IMR-90 (cell line): Measurements from ENCODE around the gene NPAS2. TPM values are rescaled to one million over a fixed set of nuclear protein-coding genes. Genes with fewer than 3 reads are reported as not detected.

Experiments used
- ATAC-seq: fragments of 200-7000 bp; cut with Tn5 transposase; 2 replicates; pipeline ENCODE4 v1.9.1; 2020; ENCODE audit warnings: low read depth, mild to moderate bottlenecking, moderate library complexity
- BruUV-seq: library from RNA; stranded (reverse); fragments of 400-500 nt; replicated peaks from 2 replicates; lab custom pipeline; 2021; lab: Mats Ljungman, UMichigan
- CTCF ChIA-PET: fragments of 300-600 bp; formaldehyde crosslinking; extraction: SDS; loops from one replicate; lab custom pipeline; 2021; ENCODE audit warnings: antibody characterized with exemption; lab: Yijun Ruan, JAX
- POLR2A ChIA-PET: fragments of 300-600 bp; sonication (Branson Sonifier 250); formaldehyde crosslinking; loops from one replicate; lab custom pipeline; 2022; ENCODE audit warnings: antibody characterized with exemption; ENCODE audit not compliant: unreplicated experiment; lab: Charles Lee
- DNase-seq: peaks from one replicate; pipeline ENCODE4 v3.0.0; 2013
- H2AFZ ChIP-seq: replicated peaks from 2 replicates; pipeline ENCODE3; 2013; ENCODE audit warnings: low read length, mild to moderate bottlenecking; ENCODE audit not compliant: poor library complexity
- H2AK5ac ChIP-seq: 2 replicates; pipeline ENCODE4 v1.6.1; 2013; ENCODE audit warnings: low read depth, low read length, inconsistent platforms
- H2AK9ac ChIP-seq: replicated peaks from 2 replicates; pipeline ENCODE3; 2013; ENCODE audit warnings: mild to moderate bottlenecking, low read depth, low read length, moderate library complexity; ENCODE audit not compliant: poor library complexity
- H2BK120ac ChIP-seq: 2 replicates; pipeline ENCODE4 v1.6.1; 2013; ENCODE audit warnings: low read depth, low read length, inconsistent platforms
- H2BK15ac ChIP-seq: 3 replicates; pipeline ENCODE4 v1.6.1; 2013; ENCODE audit warnings: low read depth, low read length, inconsistent platforms
- H2BK20ac ChIP-seq: 2 replicates; pipeline ENCODE4 v1.6.1; 2013; ENCODE audit warnings: low read depth, mild to moderate bottlenecking, inconsistent platforms, low read length, moderate library complexity
- H2BK5ac ChIP-seq: 2 replicates; pipeline ENCODE4 v1.6.1; 2013; ENCODE audit warnings: mild to moderate bottlenecking, low read depth, low read length, inconsistent platforms; ENCODE audit not compliant: poor library complexity, severe bottlenecking
- H3K14ac ChIP-seq: replicated peaks from 2 replicates; pipeline ENCODE4 v1.6.1; 2013; ENCODE audit warnings: low read depth, low read length, inconsistent platforms
- H3K18ac ChIP-seq: 2 replicates; pipeline ENCODE4 v1.6.1; 2013; ENCODE audit warnings: low read depth, low read length, control low read depth
- H3K23ac ChIP-seq: 2 replicates; pipeline ENCODE4 v1.6.1; 2013; ENCODE audit warnings: low read depth, low read length, inconsistent platforms
- H3K27ac ChIP-seq: 2 replicates; pipeline ENCODE4 v1.5.1; 2013; ENCODE audit warnings: mild to moderate bottlenecking, control low read depth, low read length; ENCODE audit not compliant: insufficient read depth
- H3K27me3 ChIP-seq: 2 replicates; pipeline ENCODE4 v1.6.1; 2013; ENCODE audit warnings: low read length; ENCODE audit not compliant: control insufficient read depth, insufficient read depth
- H3K36me3 ChIP-seq: 2 replicates; pipeline ENCODE4 v1.6.1; 2013; ENCODE audit warnings: low read length, mixed read lengths; ENCODE audit not compliant: control insufficient read depth, insufficient read depth
- H3K4ac ChIP-seq: 2 replicates; pipeline ENCODE4 v1.6.1; 2013; ENCODE audit warnings: low read depth, low read length, inconsistent platforms
- H3K4me1 ChIP-seq: 2 replicates; pipeline ENCODE4 v1.6.1; 2013; ENCODE audit warnings: low read length, mixed read lengths; ENCODE audit not compliant: control insufficient read depth, insufficient read depth
- H3K4me2 ChIP-seq: 2 replicates; pipeline ENCODE4 v1.6.1; 2013; ENCODE audit warnings: low read depth, mild to moderate bottlenecking, control low read depth, low read length, moderate library complexity
- H3K4me3 ChIP-seq: 2 replicates; pipeline ENCODE4 v1.5.1; 2013; ENCODE audit warnings: low read depth, mild to moderate bottlenecking, control low read depth, low read length, moderate library complexity; ENCODE audit not compliant: insufficient read depth
- H3K56ac ChIP-seq: 2 replicates; pipeline ENCODE4 v1.6.1; 2013; ENCODE audit warnings: low read length, inconsistent platforms; ENCODE audit not compliant: insufficient read depth; ENCODE audit errors: extremely low read depth
- H3K79me1 ChIP-seq, 2 experiments: 2 replicates each; pipeline ENCODE4 v1.6.1; 2013; ENCODE audit warnings: low read length in 2 of 2, inconsistent platforms in 1 of 2, low read depth in 1 of 2
- H3K9ac ChIP-seq: 2 replicates; pipeline ENCODE4 v1.6.1; 2013; ENCODE audit warnings: low read depth, low read length, control low read depth
- H3K9me1 ChIP-seq: 2 replicates; pipeline ENCODE4 v1.6.1; 2013; ENCODE audit warnings: low read length, inconsistent platforms; ENCODE audit not compliant: insufficient read depth
- H3K9me3 ChIP-seq: 2 replicates; pipeline ENCODE4 v1.6.1; 2013; ENCODE audit warnings: low read length; ENCODE audit not compliant: control insufficient read depth, insufficient read depth
- H4K20me1 ChIP-seq: 2 replicates; pipeline ENCODE4 v1.6.1; 2013; ENCODE audit warnings: low read length, inconsistent platforms; ENCODE audit not compliant: insufficient read depth
- H4K5ac ChIP-seq: 2 replicates; pipeline ENCODE4 v1.6.1; 2013; ENCODE audit warnings: mild to moderate bottlenecking, low read depth, low read length, control low read depth
- H4K8ac ChIP-seq, 2 experiments: 2 replicates each; pipeline ENCODE4 v1.6.1; 2013; ENCODE audit warnings: low read depth in 2 of 2, low read length in 2 of 2, control low read depth in 1 of 2, inconsistent platforms in 1 of 2
- H4K91ac ChIP-seq: 2 replicates; pipeline ENCODE4 v1.6.1; 2013; ENCODE audit warnings: low read depth, low read length, inconsistent platforms; ENCODE audit not compliant: insufficient read depth
- BHLHE40 ChIP-seq: fragments of 150-350 bp; IDR thresholded peaks from 2 replicates; pipeline ENCODE4 v1.6.1; 2016; ENCODE audit warnings: mild to moderate bottlenecking, low read depth, low read length
- CEBPB ChIP-seq: IDR thresholded peaks from 2 replicates; pipeline ENCODE4 v1.6.1; 2012; ENCODE audit warnings: low read depth, low read length, improper control_type of control experiment
- CHD1 ChIP-seq: IDR thresholded peaks from 2 replicates; pipeline ENCODE4 v1.6.1; 2012; ENCODE audit warnings: low read depth, low read length, improper control_type of control experiment
- CTCF ChIP-seq: conservative IDR thresholded peaks from 2 replicates; pipeline ENCODE4 v1.5.1; 2012; ENCODE audit warnings: mild to moderate bottlenecking, low read depth, low read length, improper control_type of control experiment
- ELK1 ChIP-seq: fragments of 150-350 bp; IDR thresholded peaks from 2 replicates; pipeline ENCODE4 v1.6.1; 2016; ENCODE audit warnings: low read depth, mild to moderate bottlenecking, low read length, moderate library complexity, borderline replicate concordance
- FOS ChIP-seq: fragments of 150-350 bp; IDR thresholded peaks from 2 replicates; pipeline ENCODE4 v1.6.1; 2016; ENCODE audit warnings: low read depth, low read length
- MAFK ChIP-seq: IDR thresholded peaks from 2 replicates; pipeline ENCODE4 v1.6.1; 2012; ENCODE audit warnings: low read depth, low read length, improper control_type of control experiment
- MAZ ChIP-seq: IDR thresholded peaks from 2 replicates; pipeline ENCODE4 v1.6.1; 2012; ENCODE audit warnings: low read depth, mild to moderate bottlenecking, low read length, improper control_type of control experiment, moderate library complexity, borderline replicate concordance
- MXI1 ChIP-seq: IDR thresholded peaks from 2 replicates; pipeline ENCODE4 v1.6.1; 2012; ENCODE audit warnings: low read depth, mild to moderate bottlenecking, low read length, moderate library complexity, borderline replicate concordance
- NFE2L2 ChIP-seq: fragments of 150-350 bp; IDR thresholded peaks from 2 replicates; pipeline ENCODE4 v1.6.1; 2016; ENCODE audit warnings: low read depth, mild to moderate bottlenecking, low read length
- POLR2A ChIP-seq: IDR thresholded peaks from 2 replicates; pipeline ENCODE4 v1.6.1; 2012; ENCODE audit warnings: mild to moderate bottlenecking, low read depth, low read length
- RAD21 ChIP-seq: IDR thresholded peaks from 2 replicates; pipeline ENCODE4 v1.6.1; 2012; ENCODE audit warnings: low read length, improper control_type of control experiment
- RCOR1 ChIP-seq: IDR thresholded peaks from 2 replicates; pipeline ENCODE4 v1.6.1; 2012; ENCODE audit warnings: mild to moderate bottlenecking, low read length, improper control_type of control experiment; ENCODE audit not compliant: insufficient replicate concordance
- RFX5 ChIP-seq: IDR thresholded peaks from 2 replicates; pipeline ENCODE4 v1.8.0; 2012; ENCODE audit warnings: low read depth, mild to moderate bottlenecking, low read length, moderate library complexity
- USF2 ChIP-seq: fragments of 150-350 bp; IDR thresholded peaks from 2 replicates; pipeline ENCODE4 v1.6.1; 2017; ENCODE audit warnings: mild to moderate bottlenecking, antibody characterized with exemption, low read length, low read depth
- WGBS, 2 experiments: methylation state at CpG; one replicate each; pipeline versions ENCODE4 v1.1.5 to v1.1.7; 2013; ENCODE audit warnings: missing lambda C conversion rate in 2 of 2; ENCODE audit not compliant: insufficient read length in 1 of 2; ENCODE audit errors: extremely low coverage in 2 of 2; 5-methylcytosine and 5-hydroxymethylcytosine counted together
- dilution Hi-C: fragments of 300-500 bp; cut with HindIII; formaldehyde crosslinking; loops from one replicate; pipeline ENCODE4 v1.14.3; 2018; ENCODE audit warnings: low sequenced_read_pairs; ENCODE audit not compliant: unreplicated experiment
- in situ Hi-C: fragments of 300-500 bp; cut with MboI; formaldehyde crosslinking; loops from 3 replicates; pipeline ENCODE4 v1.14.3; 2019; ENCODE audit warnings: low sequenced_read_pairs, inconsistent platforms, mixed read lengths
- intact Hi-C: fragments of 100-400 bp; cut with micrococcal nuclease; formaldehyde crosslinking; loops from 2 replicates; pipeline ENCODE4 v1.10.0; 2022
- polyA plus RNA-seq, 3 experiments: library from polyadenylated mRNA; depleted of rRNA; stranded (reverse); fragments of >200 nt; gene quantifications; 2 replicates each; pipeline ENCODE4 v1.2.3, GENCODE V29; 2012; ENCODE audit warnings: low replicate concordance in 1 of 3
- total RNA-seq: library from RNA; depleted of rRNA; stranded (reverse); fragments of >200 nt; gene quantifications from 2 replicates; pipeline ENCODE4 v1.2.3, GENCODE V29; 2012

NPAS2 gene
- total and polyA plus RNA-seq, 2 of the 4 experiments (the other 2 are of a cell fraction) = 5.2 to 14.8 TPM

GRCh38 chr2:100823665-100824438 is 3.9 kb downstream of the NPAS2 start:
- H3K36me3 ChIP-seq = no peaks in the 10 kb centered on the region
- no peak overlapping the region for H4K5ac ChIP-seq
- peaks cover 2% of the 10 kb centered on the region; the same call in 1 of the 2 replicates for H3K9me1 ChIP-seq
- peaks cover 4% of the 10 kb centered on the region; the same call in 1 of the 2 replicates for H4K20me1 ChIP-seq
- H2AFZ ChIP-seq = no peak overlapping the region
- no peak overlapping the region for H4K8ac ChIP-seq
- BruUV-seq = no TSS peak
- dilution Hi-C loops = no loop called here
- peaks cover 2% of the 10 kb centered on the region; the same call in 1 of the 2 replicates for H3K4me1 ChIP-seq
- H3K4ac ChIP-seq = no peak overlapping the region
- no peak overlapping the region for H3K23ac ChIP-seq
- no peak overlapping the region for H3K18ac ChIP-seq
- H2BK20ac ChIP-seq = no peak overlapping the region
- H3K27me3 ChIP-seq = no peaks in the 10 kb centered on the region
- DNase-seq = no peak
- peaks cover 25 to 52% of the 10 kb centered on the region in 2 experiments for H3K79me1 ChIP-seq
- in situ Hi-C loops = loop anchor here (5.0 to 25.0 kb wide), 2 partner anchors 148 to 212 kb away; no protein-coding TSS in a partner anchor
- H3K56ac ChIP-seq = no peak overlapping the region
- no peak overlapping the region for H2BK120ac ChIP-seq
- WGBS, 2 experiments = no CpG with 5 or more reads among the region's 6 CpGs
- H2AK5ac ChIP-seq = no peak overlapping the region
- H3K9ac ChIP-seq = no peak overlapping the region
- ATAC-seq = no peak
- H3K4me2 ChIP-seq = no peak overlapping the region
- intact Hi-C loops = loop anchor here (5.0 kb wide), 1 partner anchor 78 kb away; no protein-coding TSS in a partner anchor
- no peak overlapping the region for H3K4me3 ChIP-seq
- H4K91ac ChIP-seq = no peak overlapping the region
- no peak overlapping the region for H3K27ac ChIP-seq
- no peak overlapping the region for H2AK9ac ChIP-seq
- ChIA-PET POLR2A (no interaction called here), CTCF (no interaction called here)
- H2BK5ac ChIP-seq = no peak overlapping the region
- H2BK15ac ChIP-seq = no peak overlapping the region
- H3K9me3 ChIP-seq = no peaks in the 10 kb centered on the region
- H3K14ac ChIP-seq = no peak overlapping the region
- TF ChIP-seq CEBPB (no peak), RFX5 (no peak), CHD1 (no peak), MXI1 (no peak), BHLHE40 (no peak), MAZ (no peak), RAD21 (no peak), NFE2L2 (no peak), MAFK (no peak), FOS (no peak), RCOR1 (no peak), ELK1 (no peak), USF2 (no peak), POLR2A (no peak), CTCF (no peak)
